IMR-90 (cell line): Measurements from ENCODE around the gene MGLL. TPM values are rescaled to one million over a fixed set of nuclear protein-coding genes. Genes with fewer than 3 reads are reported as not detected.

Experiments used
- ATAC-seq: fragments of 200-7000 bp; cut with Tn5 transposase; 2 replicates; pipeline ENCODE4 v1.9.1; 2020; ENCODE audit warnings: low read depth, mild to moderate bottlenecking, moderate library complexity
- BruUV-seq: library from RNA; stranded (reverse); fragments of 400-500 nt; replicated peaks from 2 replicates; lab custom pipeline; 2021; lab: Mats Ljungman, UMichigan
- CTCF ChIA-PET: fragments of 300-600 bp; formaldehyde crosslinking; extraction: SDS; loops from one replicate; lab custom pipeline; 2021; ENCODE audit warnings: antibody characterized with exemption; lab: Yijun Ruan, JAX
- POLR2A ChIA-PET: fragments of 300-600 bp; sonication (Branson Sonifier 250); formaldehyde crosslinking; loops from one replicate; lab custom pipeline; 2022; ENCODE audit warnings: antibody characterized with exemption; ENCODE audit not compliant: unreplicated experiment; lab: Charles Lee
- DNase-seq: peaks from one replicate; pipeline ENCODE4 v3.0.0; 2013
- H2AFZ ChIP-seq: replicated peaks from 2 replicates; pipeline ENCODE3; 2013; ENCODE audit warnings: low read length, mild to moderate bottlenecking; ENCODE audit not compliant: poor library complexity
- H2AK5ac ChIP-seq: 2 replicates; pipeline ENCODE4 v1.6.1; 2013; ENCODE audit warnings: low read depth, low read length, inconsistent platforms
- H2AK9ac ChIP-seq: replicated peaks from 2 replicates; pipeline ENCODE3; 2013; ENCODE audit warnings: mild to moderate bottlenecking, low read depth, low read length, moderate library complexity; ENCODE audit not compliant: poor library complexity
- H2BK120ac ChIP-seq: 2 replicates; pipeline ENCODE4 v1.6.1; 2013; ENCODE audit warnings: low read depth, low read length, inconsistent platforms
- H2BK15ac ChIP-seq: 3 replicates; pipeline ENCODE4 v1.6.1; 2013; ENCODE audit warnings: low read depth, low read length, inconsistent platforms
- H2BK20ac ChIP-seq: 2 replicates; pipeline ENCODE4 v1.6.1; 2013; ENCODE audit warnings: low read depth, mild to moderate bottlenecking, inconsistent platforms, low read length, moderate library complexity
- H2BK5ac ChIP-seq: 2 replicates; pipeline ENCODE4 v1.6.1; 2013; ENCODE audit warnings: mild to moderate bottlenecking, low read depth, low read length, inconsistent platforms; ENCODE audit not compliant: poor library complexity, severe bottlenecking
- H3K14ac ChIP-seq: replicated peaks from 2 replicates; pipeline ENCODE4 v1.6.1; 2013; ENCODE audit warnings: low read depth, low read length, inconsistent platforms
- H3K18ac ChIP-seq: 2 replicates; pipeline ENCODE4 v1.6.1; 2013; ENCODE audit warnings: low read depth, low read length, control low read depth
- H3K23ac ChIP-seq: 2 replicates; pipeline ENCODE4 v1.6.1; 2013; ENCODE audit warnings: low read depth, low read length, inconsistent platforms
- H3K27ac ChIP-seq: 2 replicates; pipeline ENCODE4 v1.5.1; 2013; ENCODE audit warnings: mild to moderate bottlenecking, control low read depth, low read length; ENCODE audit not compliant: insufficient read depth
- H3K27me3 ChIP-seq: 2 replicates; pipeline ENCODE4 v1.6.1; 2013; ENCODE audit warnings: low read length; ENCODE audit not compliant: control insufficient read depth, insufficient read depth
- H3K36me3 ChIP-seq: 2 replicates; pipeline ENCODE4 v1.6.1; 2013; ENCODE audit warnings: low read length, mixed read lengths; ENCODE audit not compliant: control insufficient read depth, insufficient read depth
- H3K4ac ChIP-seq: 2 replicates; pipeline ENCODE4 v1.6.1; 2013; ENCODE audit warnings: low read depth, low read length, inconsistent platforms
- H3K4me1 ChIP-seq: 2 replicates; pipeline ENCODE4 v1.6.1; 2013; ENCODE audit warnings: low read length, mixed read lengths; ENCODE audit not compliant: control insufficient read depth, insufficient read depth
- H3K4me2 ChIP-seq: 2 replicates; pipeline ENCODE4 v1.6.1; 2013; ENCODE audit warnings: low read depth, mild to moderate bottlenecking, control low read depth, low read length, moderate library complexity
- H3K4me3 ChIP-seq: 2 replicates; pipeline ENCODE4 v1.5.1; 2013; ENCODE audit warnings: low read depth, mild to moderate bottlenecking, control low read depth, low read length, moderate library complexity; ENCODE audit not compliant: insufficient read depth
- H3K56ac ChIP-seq: 2 replicates; pipeline ENCODE4 v1.6.1; 2013; ENCODE audit warnings: low read length, inconsistent platforms; ENCODE audit not compliant: insufficient read depth; ENCODE audit errors: extremely low read depth
- H3K79me1 ChIP-seq, 2 experiments: 2 replicates each; pipeline ENCODE4 v1.6.1; 2013; ENCODE audit warnings: low read length in 2 of 2, inconsistent platforms in 1 of 2, low read depth in 1 of 2
- H3K9ac ChIP-seq: 2 replicates; pipeline ENCODE4 v1.6.1; 2013; ENCODE audit warnings: low read depth, low read length, control low read depth
- H3K9me1 ChIP-seq: 2 replicates; pipeline ENCODE4 v1.6.1; 2013; ENCODE audit warnings: low read length, inconsistent platforms; ENCODE audit not compliant: insufficient read depth
- H3K9me3 ChIP-seq: 2 replicates; pipeline ENCODE4 v1.6.1; 2013; ENCODE audit warnings: low read length; ENCODE audit not compliant: control insufficient read depth, insufficient read depth
- H4K20me1 ChIP-seq: 2 replicates; pipeline ENCODE4 v1.6.1; 2013; ENCODE audit warnings: low read length, inconsistent platforms; ENCODE audit not compliant: insufficient read depth
- H4K5ac ChIP-seq: 2 replicates; pipeline ENCODE4 v1.6.1; 2013; ENCODE audit warnings: mild to moderate bottlenecking, low read depth, low read length, control low read depth
- H4K8ac ChIP-seq, 2 experiments: 2 replicates each; pipeline ENCODE4 v1.6.1; 2013; ENCODE audit warnings: low read depth in 2 of 2, low read length in 2 of 2, control low read depth in 1 of 2, inconsistent platforms in 1 of 2
- H4K91ac ChIP-seq: 2 replicates; pipeline ENCODE4 v1.6.1; 2013; ENCODE audit warnings: low read depth, low read length, inconsistent platforms; ENCODE audit not compliant: insufficient read depth
- BHLHE40 ChIP-seq: fragments of 150-350 bp; IDR thresholded peaks from 2 replicates; pipeline ENCODE4 v1.6.1; 2016; ENCODE audit warnings: mild to moderate bottlenecking, low read depth, low read length
- CEBPB ChIP-seq: IDR thresholded peaks from 2 replicates; pipeline ENCODE4 v1.6.1; 2012; ENCODE audit warnings: low read depth, low read length, improper control_type of control experiment
- CHD1 ChIP-seq: IDR thresholded peaks from 2 replicates; pipeline ENCODE4 v1.6.1; 2012; ENCODE audit warnings: low read depth, low read length, improper control_type of control experiment
- FOS ChIP-seq: fragments of 150-350 bp; IDR thresholded peaks from 2 replicates; pipeline ENCODE4 v1.6.1; 2016; ENCODE audit warnings: low read depth, low read length
- RFX5 ChIP-seq: IDR thresholded peaks from 2 replicates; pipeline ENCODE4 v1.8.0; 2012; ENCODE audit warnings: low read depth, mild to moderate bottlenecking, low read length, moderate library complexity
- WGBS, 2 experiments: methylation state at CpG; one replicate each; pipeline versions ENCODE4 v1.1.5 to v1.1.7; 2013; ENCODE audit warnings: missing lambda C conversion rate in 2 of 2; ENCODE audit not compliant: insufficient read length in 1 of 2; ENCODE audit errors: extremely low coverage in 2 of 2; 5-methylcytosine and 5-hydroxymethylcytosine counted together
- dilution Hi-C: fragments of 300-500 bp; cut with HindIII; formaldehyde crosslinking; loops from one replicate; pipeline ENCODE4 v1.14.3; 2018; ENCODE audit warnings: low sequenced_read_pairs; ENCODE audit not compliant: unreplicated experiment
- in situ Hi-C: fragments of 300-500 bp; cut with MboI; formaldehyde crosslinking; loops from 3 replicates; pipeline ENCODE4 v1.14.3; 2019; ENCODE audit warnings: low sequenced_read_pairs, inconsistent platforms, mixed read lengths
- intact Hi-C: fragments of 100-400 bp; cut with micrococcal nuclease; formaldehyde crosslinking; loops from 2 replicates; pipeline ENCODE4 v1.10.0; 2022
- polyA plus RNA-seq, 3 experiments: library from polyadenylated mRNA; depleted of rRNA; stranded (reverse); fragments of >200 nt; gene quantifications; 2 replicates each; pipeline ENCODE4 v1.2.3, GENCODE V29; 2012; ENCODE audit warnings: low replicate concordance in 1 of 3
- total RNA-seq: library from RNA; depleted of rRNA; stranded (reverse); fragments of >200 nt; gene quantifications from 2 replicates; pipeline ENCODE4 v1.2.3, GENCODE V29; 2012
- TF ChIP-seq, protein P1 (sequence below): fragments of 150-350 bp; IDR thresholded peaks from 2 replicates; pipeline ENCODE4 v1.6.1; 2017; ENCODE audit warnings: mild to moderate bottlenecking, antibody characterized with exemption, low read length, low read depth
- TF ChIP-seq, protein P2 (sequence below): fragments of 150-350 bp; IDR thresholded peaks from 2 replicates; pipeline ENCODE4 v1.6.1; 2016; ENCODE audit warnings: low read depth, mild to moderate bottlenecking, low read length, moderate library complexity, borderline replicate concordance

Gene MGLL
- total and polyA plus RNA-seq, 2 of the 4 experiments (the other 2 are of a cell fraction), result 23.7 to 60.6 TPM

DNA sequence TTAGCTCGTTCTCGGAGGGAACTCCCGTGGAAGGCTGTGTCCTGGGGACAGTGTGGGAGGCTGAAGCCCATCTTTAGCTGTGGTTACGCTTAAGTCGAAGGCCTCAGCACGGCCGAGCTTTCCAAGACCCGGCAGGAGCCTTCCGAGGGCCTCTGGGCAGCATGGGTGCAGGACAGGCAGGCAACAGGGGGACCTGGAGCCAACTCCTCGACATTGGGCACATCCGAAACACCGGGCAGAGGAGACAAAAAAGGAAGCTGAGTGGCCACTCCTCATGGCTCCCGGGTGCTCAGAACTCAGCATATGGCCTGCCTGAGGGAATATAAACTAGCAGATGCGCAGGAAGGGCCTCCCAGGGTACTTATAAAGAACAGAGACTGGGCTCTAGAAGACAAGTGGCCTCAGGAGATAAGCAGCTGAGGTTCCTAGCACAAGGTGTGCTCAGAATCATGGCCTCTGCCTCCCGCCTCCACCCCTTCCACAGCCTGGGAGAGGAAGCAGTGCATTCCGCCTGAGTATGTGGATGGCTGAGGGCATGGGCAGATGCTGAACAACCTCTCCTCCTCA lies 115.4 kb downstream of the MGLL start:
- Histone ChIP-seq H3K27ac (no peak overlapping the region), H3K56ac (no peak overlapping the region), H4K5ac (no peak overlapping the region), H3K14ac (no peak overlapping the region), H4K91ac (no peak overlapping the region), H2BK15ac (no peak overlapping the region), H3K23ac (no peak overlapping the region), H3K4me1 (peaks cover 10% of the 10 kb centered on the region), H2BK5ac (no peak overlapping the region), H4K8ac (no peak overlapping the region), H3K4ac (no peak overlapping the region), H3K27me3 (no peaks in the 10 kb centered on the region), H4K20me1 (no peaks in the 10 kb centered on the region), H3K9me1 (peaks cover 20% of the 10 kb centered on the region), H3K9me3 (no peaks in the 10 kb centered on the region), H2BK120ac (no peak overlapping the region), H2AK9ac (no peak overlapping the region), H2BK20ac (no peak overlapping the region), H3K36me3 (peaks cover 6% of the 10 kb centered on the region), H2AFZ (no peak overlapping the region), H2AK5ac (no peak overlapping the region), H3K4me2 (no peak overlapping the region), H3K4me3 (no peak overlapping the region), H3K9ac (no peak overlapping the region), H3K79me1 (peaks cover 10 to 58% of the 10 kb centered on the region in 2 experiments), H3K18ac (no peak overlapping the region)
- dilution Hi-C loops, result no loop called here
- in situ Hi-C loops, result no loop called here
- TF ChIP-seq, protein P1, sequence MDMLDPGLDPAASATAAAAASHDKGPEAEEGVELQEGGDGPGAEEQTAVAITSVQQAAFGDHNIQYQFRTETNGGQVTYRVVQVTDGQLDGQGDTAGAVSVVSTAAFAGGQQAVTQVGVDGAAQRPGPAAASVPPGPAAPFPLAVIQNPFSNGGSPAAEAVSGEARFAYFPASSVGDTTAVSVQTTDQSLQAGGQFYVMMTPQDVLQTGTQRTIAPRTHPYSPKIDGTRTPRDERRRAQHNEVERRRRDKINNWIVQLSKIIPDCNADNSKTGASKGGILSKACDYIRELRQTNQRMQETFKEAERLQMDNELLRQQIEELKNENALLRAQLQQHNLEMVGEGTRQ, result no peak
- TF ChIP-seq RFX5, result no peak
- no peak for TF ChIP-seq CHD1
- TF ChIP-seq CEBPB, result no peak
- TF ChIP-seq, protein P2, sequence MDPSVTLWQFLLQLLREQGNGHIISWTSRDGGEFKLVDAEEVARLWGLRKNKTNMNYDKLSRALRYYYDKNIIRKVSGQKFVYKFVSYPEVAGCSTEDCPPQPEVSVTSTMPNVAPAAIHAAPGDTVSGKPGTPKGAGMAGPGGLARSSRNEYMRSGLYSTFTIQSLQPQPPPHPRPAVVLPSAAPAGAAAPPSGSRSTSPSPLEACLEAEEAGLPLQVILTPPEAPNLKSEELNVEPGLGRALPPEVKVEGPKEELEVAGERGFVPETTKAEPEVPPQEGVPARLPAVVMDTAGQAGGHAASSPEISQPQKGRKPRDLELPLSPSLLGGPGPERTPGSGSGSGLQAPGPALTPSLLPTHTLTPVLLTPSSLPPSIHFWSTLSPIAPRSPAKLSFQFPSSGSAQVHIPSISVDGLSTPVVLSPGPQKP, result no peak
- TF ChIP-seq BHLHE40, result no peak
- TF ChIP-seq FOS, result no peak
- ChIA-PET CTCF (interaction anchor here (1.7 kb wide), 1 partner anchor 10 kb away, joined by 5 read pairs; no protein-coding TSS in a partner anchor), POLR2A (no interaction called here)
- intact Hi-C loops, result no loop called here
- no peak for ATAC-seq
- no TSS peak for BruUV-seq
- 94% methylated on average over 5 of the region's 16 CpGs; no CpG with 5 or more reads in 1 of the 2 experiments for WGBS, 2 experiments
- DNase-seq, result no peak
